ENCODE data around the gene PDE4D.
"Not testable (repeated sequence)": the region's sequence is repeated elsewhere in the genome, so short reads cannot be mapped to it uniquely, and the experiment has no call there.

PDE4D gene

GRCh38 chr5:59312223-59312622, 581.3 kb downstream of the PDE4D start:
- no peak for TF ChIP-seq ZFX (IDR thresholded peaks at IDR 0.05; ENCODE audit: borderline replicate concordance)
- no peak for TF ChIP-seq CTCF (IDR thresholded peaks at IDR 0.05)

GRCh38 chr5:59308685-59309084, 584.8 kb downstream of the PDE4D start:
- not testable (repeated sequence) for H3K27ac ChIP-seq

More at GRCh38 chr5:59312223-59312622, 581.3 kb downstream of the PDE4D start:
- 0 out of 2 replicates have a peak overlapping the region, but pooled peaks have one; percentile 19 for H3K27ac ChIP-seq

- H3K27ac ChIP-seq = peak overlapping the region; percentile 88
These were observed 590.2 kb downstream of the PDE4D start for GRCh38 chr5:59303289-59303716.

GRCh38 chr5:59302509-59302908, 591.0 kb downstream of the PDE4D start:
- H3K27ac ChIP-seq = peak overlapping the region; percentile 88

GRCh38 chr5:59301727-59302126, 591.8 kb downstream of the PDE4D start:
- H3K27ac ChIP-seq = peak overlapping the region; percentile 88

GRCh38 chr5:59300930-59301329, 592.6 kb downstream of the PDE4D start:
- H3K27ac ChIP-seq = peak overlapping the region; percentile 88

More at GRCh38 chr5:59301727-59302126, 591.8 kb downstream of the PDE4D start:
- no peak for TF ChIP-seq CTCF (IDR thresholded peaks at IDR 0.05)
- TF ChIP-seq ZFX (IDR thresholded peaks at IDR 0.05; ENCODE audit: borderline replicate concordance) = no peak

GRCh38 chr5:59299006-59299405, 594.5 kb downstream of the PDE4D start:
- TF ChIP-seq CTCF (IDR thresholded peaks at IDR 0.05) (no peak), ZFX (IDR thresholded peaks at IDR 0.05; ENCODE audit: borderline replicate concordance) (no peak)
- peak overlapping the region; percentile 88 for H3K27ac ChIP-seq

More at GRCh38 chr5:59300930-59301329, 592.6 kb downstream of the PDE4D start:
- TF ChIP-seq ZFX (IDR thresholded peaks at IDR 0.05; ENCODE audit: borderline replicate concordance) (no peak), CTCF (IDR thresholded peaks at IDR 0.05) (no peak)

GRCh38 chr5:59296317-59297264, 596.9 kb downstream of the PDE4D start:
- TF ChIP-seq ZFX (IDR thresholded peaks at IDR 0.05; ENCODE audit: borderline replicate concordance) = no peak
- H3K27ac ChIP-seq = peak overlapping the region; percentile 88

GRCh38 chr5:59293700-59294099, 599.8 kb downstream of the PDE4D start:
- TF ChIP-seq CTCF (IDR thresholded peaks at IDR 0.05) = no peak
- TF ChIP-seq ZFX (IDR thresholded peaks at IDR 0.05; ENCODE audit: borderline replicate concordance) = no peak
- no peak overlapping the region for H3K27ac ChIP-seq

Data from 22Rv1 (cell line).